Fibroblast of pulmonary artery (primary cell): ENCODE results near the gene ASCL2.
"Not testable (repeated sequence)": the region's sequence is repeated elsewhere in the genome, so short reads cannot be mapped to it uniquely, and the experiment has no call there.

Experiments
- DNase-seq: peaks from one replicate; pipeline ENCODE4 v3.0.0-alpha.2; 2010; ENCODE audit warnings: low read depth
- H3K4me3 ChIP-seq: replicated peaks from 2 replicates; pipeline ENCODE4 v1.5.1; 2011; ENCODE audit warnings: low read depth, mild to moderate bottlenecking, control low read depth, low read length, moderate library complexity
- TF ChIP-seq, protein P1 (sequence below): IDR thresholded peaks from 2 replicates; pipeline ENCODE4 v1.5.1; 2011; ENCODE audit warnings: mild to moderate bottlenecking, control low read depth, low read length, inconsistent platforms; ENCODE audit errors: missing control alignments

Gene ASCL2

DNA sequence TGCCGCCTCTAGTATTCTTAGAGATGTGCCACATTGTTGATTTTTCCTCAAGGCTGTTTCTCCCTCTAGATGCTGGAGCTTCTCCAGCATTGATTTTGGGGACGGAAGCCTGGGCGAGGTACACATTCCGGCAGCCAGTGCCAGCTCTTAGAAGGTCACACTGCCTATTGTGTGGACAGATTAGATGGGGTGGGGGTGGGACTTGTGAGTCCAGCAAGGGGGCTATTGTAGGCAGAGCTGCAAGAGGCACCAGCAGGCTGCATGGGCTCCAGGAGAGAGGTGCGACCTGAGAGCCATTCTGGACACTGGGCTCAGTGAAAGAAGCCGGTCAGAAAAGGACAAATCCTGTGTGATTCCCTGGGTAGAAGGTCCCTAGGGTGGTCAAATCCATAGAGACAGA lies 19.0 kb upstream of the ASCL2 start:
- TF ChIP-seq, protein P1, sequence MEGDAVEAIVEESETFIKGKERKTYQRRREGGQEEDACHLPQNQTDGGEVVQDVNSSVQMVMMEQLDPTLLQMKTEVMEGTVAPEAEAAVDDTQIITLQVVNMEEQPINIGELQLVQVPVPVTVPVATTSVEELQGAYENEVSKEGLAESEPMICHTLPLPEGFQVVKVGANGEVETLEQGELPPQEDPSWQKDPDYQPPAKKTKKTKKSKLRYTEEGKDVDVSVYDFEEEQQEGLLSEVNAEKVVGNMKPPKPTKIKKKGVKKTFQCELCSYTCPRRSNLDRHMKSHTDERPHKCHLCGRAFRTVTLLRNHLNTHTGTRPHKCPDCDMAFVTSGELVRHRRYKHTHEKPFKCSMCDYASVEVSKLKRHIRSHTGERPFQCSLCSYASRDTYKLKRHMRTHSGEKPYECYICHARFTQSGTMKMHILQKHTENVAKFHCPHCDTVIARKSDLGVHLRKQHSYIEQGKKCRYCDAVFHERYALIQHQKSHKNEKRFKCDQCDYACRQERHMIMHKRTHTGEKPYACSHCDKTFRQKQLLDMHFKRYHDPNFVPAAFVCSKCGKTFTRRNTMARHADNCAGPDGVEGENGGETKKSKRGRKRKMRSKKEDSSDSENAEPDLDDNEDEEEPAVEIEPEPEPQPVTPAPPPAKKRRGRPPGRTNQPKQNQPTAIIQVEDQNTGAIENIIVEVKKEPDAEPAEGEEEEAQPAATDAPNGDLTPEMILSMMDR, result no peak
- no peak overlapping the region for H3K4me3 ChIP-seq
- DNase-seq, result no peak

GRCh38 chr11:2287091-2287490 lies 16.7 kb upstream of the ASCL2 start:
- no peak overlapping the region for H3K4me3 ChIP-seq
- DNase-seq, result no peak
- TF ChIP-seq, protein P1, result no peak

DNA sequence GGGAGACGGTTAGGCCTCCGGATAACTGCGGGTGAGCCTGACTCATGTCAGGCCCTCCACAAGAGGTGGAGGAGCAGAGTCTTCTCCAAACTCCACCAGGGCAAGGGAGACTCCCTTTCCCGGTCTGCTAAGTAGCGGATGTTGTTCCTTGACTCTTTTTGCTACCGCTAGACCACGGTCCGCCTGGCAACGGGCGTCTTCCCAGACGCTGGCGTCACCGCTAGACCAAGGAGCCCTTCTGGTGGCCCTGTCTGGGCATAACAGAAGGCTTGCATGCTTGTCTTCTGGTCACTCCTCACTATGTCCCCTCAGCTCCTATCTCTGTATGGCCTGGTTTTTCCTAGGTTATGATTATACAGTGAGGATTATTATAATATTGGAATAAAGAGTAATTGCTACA lies 16.0 kb upstream of the ASCL2 start:
- DNase-seq, H3K4me3 ChIP-seq: not testable (repeated sequence)

GRCh38 chr11:2280208-2280607 lies 9.8 kb upstream of the ASCL2 start:
- TF ChIP-seq, protein P1, result no peak
- no peak for DNase-seq

DNA sequence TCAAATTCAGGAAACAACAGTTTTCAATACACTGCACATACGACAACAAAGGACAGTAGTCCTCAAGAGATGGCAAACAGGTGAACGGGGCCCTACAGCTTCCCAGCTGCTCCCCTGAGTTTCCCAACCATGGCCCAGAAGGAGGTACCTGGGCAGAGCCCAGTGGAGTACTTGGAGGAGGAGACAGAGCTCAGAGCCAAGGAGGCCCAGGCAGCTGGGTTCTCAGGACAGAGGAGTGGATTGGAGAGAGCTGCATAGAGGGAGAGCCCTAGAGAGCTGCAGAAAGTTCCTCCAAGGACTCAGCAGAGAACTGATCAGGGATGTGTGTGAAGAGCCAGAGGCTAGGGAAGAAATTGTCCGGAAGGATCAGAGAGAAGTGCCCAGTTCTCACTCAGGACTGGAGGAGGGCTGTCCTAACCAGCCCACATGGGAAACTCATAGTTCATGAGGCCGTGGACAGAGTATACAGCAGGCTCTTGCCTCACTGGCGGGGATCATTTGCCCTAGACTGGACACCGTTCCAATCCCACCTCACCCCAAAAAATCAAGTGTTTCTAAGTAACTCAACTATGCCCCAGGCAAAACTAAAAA lies 7.6 kb upstream of the ASCL2 start:
- H3K4me3 ChIP-seq, result no peak overlapping the region
- no peak for DNase-seq
- TF ChIP-seq, protein P1, result no peak

More at GRCh38 chr11:2280208-2280607, 9.8 kb upstream of the ASCL2 start:
- H3K4me3 ChIP-seq, result no peak overlapping the region

DNA sequence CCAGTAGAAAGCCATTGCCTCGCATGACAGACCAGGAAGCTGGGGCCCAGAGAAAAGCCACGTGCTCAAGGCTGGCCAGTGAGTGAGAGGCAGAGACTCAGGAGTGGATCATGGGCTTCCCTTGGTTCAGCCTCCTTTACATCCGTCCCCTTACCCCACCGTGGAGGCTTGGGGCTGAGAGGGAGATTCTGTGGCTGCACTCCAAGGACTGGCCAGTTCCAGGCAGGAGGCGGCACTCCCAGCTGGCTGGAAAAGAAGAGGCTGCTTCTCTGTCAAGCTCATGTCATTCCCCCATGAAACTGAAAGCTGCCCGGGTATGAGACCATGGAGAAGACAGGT lies 6.6 kb upstream of the ASCL2 start:
- DNase-seq, result no peak
- no peak overlapping the region for H3K4me3 ChIP-seq
- TF ChIP-seq, protein P1, result no peak

GRCh38 chr11:2276280-2277007 lies 6.1 kb upstream of the ASCL2 start:
- DNase-seq, result no peak
- no peak overlapping the region for H3K4me3 ChIP-seq
- TF ChIP-seq, protein P1, result no peak
